ENCODE results near the gene MRPS18C. TPM values are rescaled to one million over a fixed set of nuclear protein-coding genes. Genes with fewer than 3 reads are reported as not detected.
A peak's percentile ranks its signal among the peaks of the same experiment; 100 is the strongest.
"Not testable (repeated sequence)": the region's sequence is repeated elsewhere in the genome, so short reads cannot be mapped to it uniquely, and the experiment has no call there.

Gene MRPS18C
- total and polyA plus RNA-seq, 9 of the 15 experiments (the other 6 are each of a cell fraction or from before 2014, with no cell fraction given): 54.3 to 390 (median 138) TPM

DNA sequence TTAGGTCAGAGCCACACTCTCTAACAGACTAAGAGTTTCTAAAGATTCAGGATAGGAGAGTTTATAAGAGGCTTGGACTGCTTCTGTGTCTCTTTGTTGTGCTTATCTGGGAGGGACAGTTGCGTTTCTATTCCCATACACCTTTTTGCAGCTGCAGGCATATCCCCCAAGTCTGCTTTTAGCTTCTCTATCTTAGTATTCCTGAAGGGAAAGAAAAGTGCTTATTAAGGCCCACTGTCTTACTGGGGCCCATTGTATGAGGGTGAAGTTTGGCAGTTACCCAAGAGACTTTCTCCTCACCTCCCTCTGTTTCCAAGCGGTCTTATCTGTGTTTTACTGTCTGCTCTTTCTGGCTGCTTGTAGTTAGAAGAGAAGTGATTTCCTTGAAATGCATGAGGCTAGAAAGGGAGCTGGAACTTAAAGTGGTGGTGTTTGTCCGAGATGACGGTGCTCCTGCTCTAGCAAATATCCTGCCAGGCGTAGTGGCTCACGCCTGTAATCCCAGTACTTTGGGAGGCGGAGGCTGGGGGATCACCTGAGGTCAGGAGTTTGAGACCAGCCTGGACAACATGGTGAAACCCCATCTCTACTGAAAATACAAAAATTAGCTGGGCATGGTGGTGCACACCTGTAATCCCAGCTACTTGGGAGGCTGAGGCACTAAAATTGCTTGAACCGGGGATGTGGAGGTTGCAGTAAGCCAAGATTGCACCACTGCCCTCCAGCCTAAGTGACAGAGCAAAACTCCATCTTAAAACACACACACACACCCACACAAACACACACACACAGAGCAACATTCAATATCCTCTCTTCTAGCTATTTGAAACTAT is 40.4 kb downstream of the MRPS18C start (continued):
- TF ChIP-seq, protein P1, sequence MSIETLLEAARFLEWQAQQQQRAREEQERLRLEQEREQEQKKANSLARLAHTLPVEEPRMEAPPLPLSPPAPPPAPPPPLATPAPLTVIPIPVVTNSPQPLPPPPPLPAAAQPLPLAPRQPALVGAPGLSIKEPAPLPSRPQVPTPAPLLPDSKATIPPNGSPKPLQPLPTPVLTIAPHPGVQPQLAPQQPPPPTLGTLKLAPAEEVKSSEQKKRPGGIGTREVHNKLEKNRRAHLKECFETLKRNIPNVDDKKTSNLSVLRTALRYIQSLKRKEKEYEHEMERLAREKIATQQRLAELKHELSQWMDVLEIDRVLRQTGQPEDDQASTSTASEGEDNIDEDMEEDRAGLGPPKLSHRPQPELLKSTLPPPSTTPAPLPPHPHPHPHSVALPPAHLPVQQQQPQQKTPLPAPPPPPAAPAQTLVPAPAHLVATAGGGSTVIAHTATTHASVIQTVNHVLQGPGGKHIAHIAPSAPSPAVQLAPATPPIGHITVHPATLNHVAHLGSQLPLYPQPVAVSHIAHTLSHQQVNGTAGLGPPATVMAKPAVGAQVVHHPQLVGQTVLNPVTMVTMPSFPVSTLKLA (conservative IDR thresholded peaks at IDR 0.05): peak in 1 of 2 experiments; percentile 31; a peak in 1 of 4 replicates
- TF ChIP-seq TEAD4 (IDR thresholded peaks at IDR 0.05; ENCODE audit: low read length) (peak; percentile 88), DACH1 (IDR thresholded peaks at IDR 0.05; ENCODE audit: partially characterized antibody) (peak; percentile 54), CBFA2T2 (conservative IDR thresholded peaks at IDR 0.05) (peak; percentile 96), DMBX1 (CRISPR knock-in tag; IDR thresholded peaks at IDR 0.05; ENCODE audit: borderline replicate concordance) (peak; percentile 42; the same call in 1 of the 2 replicates), TAF1 (IDR thresholded peaks at IDR 0.05; ENCODE audit: control insufficient read depth, extremely low read depth, insufficient read depth, low read length, severe bottlenecking) (peak; percentile 5), HDAC3 (IDR thresholded peaks at IDR 0.05; ENCODE audit: borderline replicate concordance, partially characterized antibody) (peak; percentile 90), C11orf30 (IDR thresholded peaks at IDR 0.05; ENCODE audit: low read depth) (peak; percentile 34; the same call in 1 of the 2 replicates), SMARCE1 (IDR thresholded peaks at IDR 0.05) (peak; percentile 79), NCOA1 (IDR thresholded peaks at IDR 0.05; ENCODE audit: low read depth) (peak; percentile 65; the same call in 1 of the 2 replicates), SOX6 (IDR thresholded peaks at IDR 0.05) (peak; percentile 97), ZKSCAN8 (CRISPR knock-in tag; IDR thresholded peaks at IDR 0.05) (0 out of 2 replicates have a peak, but pooled peaks have one; percentile 55), DPF2 (IDR thresholded peaks at IDR 0.05) (peak; percentile 67; the same call in 1 of the 2 replicates), ARID1B (IDR thresholded peaks at IDR 0.05) (peak; percentile 94), NCOR1 (IDR thresholded peaks at IDR 0.05) (peak; percentile 94), FOXM1 (IDR thresholded peaks at IDR 0.05; ENCODE audit: low read depth) (peak; percentile 73), TRIM28 (IDR thresholded peaks at IDR 0.05) (peak; percentile 81), SMAD4 (CRISPR knock-in tag; conservative IDR thresholded peaks at IDR 0.05) (peak; percentile 83), RBM25 (IDR thresholded peaks at IDR 0.05; ENCODE audit: low read depth, low read length, severe bottlenecking) (peak; percentile 41), CBX1 (IDR thresholded peaks at IDR 0.05; ENCODE audit: low read depth) (0 out of 2 replicates have a peak, but pooled peaks have one; percentile 8)
- not testable (repeated sequence) for TF ChIP-seq TEAD4 (CRISPR knock-in tag; IDR thresholded peaks at IDR 0.05; ENCODE audit: borderline replicate concordance); FOXM1 (CRISPR knock-in tag; IDR thresholded peaks at IDR 0.05; ENCODE audit: low read depth)
- TF ChIP-seq, protein P2, sequence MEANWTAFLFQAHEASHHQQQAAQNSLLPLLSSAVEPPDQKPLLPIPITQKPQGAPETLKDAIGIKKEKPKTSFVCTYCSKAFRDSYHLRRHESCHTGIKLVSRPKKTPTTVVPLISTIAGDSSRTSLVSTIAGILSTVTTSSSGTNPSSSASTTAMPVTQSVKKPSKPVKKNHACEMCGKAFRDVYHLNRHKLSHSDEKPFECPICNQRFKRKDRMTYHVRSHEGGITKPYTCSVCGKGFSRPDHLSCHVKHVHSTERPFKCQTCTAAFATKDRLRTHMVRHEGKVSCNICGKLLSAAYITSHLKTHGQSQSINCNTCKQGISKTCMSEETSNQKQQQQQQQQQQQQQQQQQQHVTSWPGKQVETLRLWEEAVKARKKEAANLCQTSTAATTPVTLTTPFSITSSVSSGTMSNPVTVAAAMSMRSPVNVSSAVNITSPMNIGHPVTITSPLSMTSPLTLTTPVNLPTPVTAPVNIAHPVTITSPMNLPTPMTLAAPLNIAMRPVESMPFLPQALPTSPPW (CRISPR knock-in tag; IDR thresholded peaks at IDR 0.05): peak; percentile 37; the same call in 1 of the 2 replicates
- TF ChIP-seq, protein P3, sequence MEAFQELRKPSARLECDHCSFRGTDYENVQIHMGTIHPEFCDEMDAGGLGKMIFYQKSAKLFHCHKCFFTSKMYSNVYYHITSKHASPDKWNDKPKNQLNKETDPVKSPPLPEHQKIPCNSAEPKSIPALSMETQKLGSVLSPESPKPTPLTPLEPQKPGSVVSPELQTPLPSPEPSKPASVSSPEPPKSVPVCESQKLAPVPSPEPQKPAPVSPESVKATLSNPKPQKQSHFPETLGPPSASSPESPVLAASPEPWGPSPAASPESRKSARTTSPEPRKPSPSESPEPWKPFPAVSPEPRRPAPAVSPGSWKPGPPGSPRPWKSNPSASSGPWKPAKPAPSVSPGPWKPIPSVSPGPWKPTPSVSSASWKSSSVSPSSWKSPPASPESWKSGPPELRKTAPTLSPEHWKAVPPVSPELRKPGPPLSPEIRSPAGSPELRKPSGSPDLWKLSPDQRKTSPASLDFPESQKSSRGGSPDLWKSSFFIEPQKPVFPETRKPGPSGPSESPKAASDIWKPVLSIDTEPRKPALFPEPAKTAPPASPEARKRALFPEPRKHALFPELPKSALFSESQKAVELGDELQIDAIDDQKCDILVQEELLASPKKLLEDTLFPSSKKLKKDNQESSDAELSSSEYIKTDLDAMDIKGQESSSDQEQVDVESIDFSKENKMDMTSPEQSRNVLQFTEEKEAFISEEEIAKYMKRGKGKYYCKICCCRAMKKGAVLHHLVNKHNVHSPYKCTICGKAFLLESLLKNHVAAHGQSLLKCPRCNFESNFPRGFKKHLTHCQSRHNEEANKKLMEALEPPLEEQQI (IDR thresholded peaks at IDR 0.05): peak; percentile 41; the same call in 1 of the 2 replicates
